ENCODE results near the gene CPLX4. TPM values are rescaled to one million over a fixed set of nuclear protein-coding genes. Genes with fewer than 3 reads are reported as not detected.
A peak's percentile ranks its signal among the peaks of the same experiment; 100 is the strongest.

Gene CPLX4
- total and polyA plus RNA-seq, 2 donors (not counting 1 experiment from before 2014, with no cell fraction given): not detected

- no peak overlapping the region for H3K4me2 ChIP-seq (ENCODE audit: extremely low read depth, insufficient read depth, low read length)
- H3K27me3 ChIP-seq (ENCODE audit: control insufficient read depth, insufficient read depth, low read length): peaks cover 80% of the 10 kb centered on the region
- H3K27ac ChIP-seq (ENCODE audit: insufficient read depth, low read length): no peak overlapping the region
- H3K36me3 ChIP-seq (ENCODE audit: control insufficient read depth, insufficient read depth, low read length): no peaks in the 10 kb centered on the region
- no peaks in the 10 kb centered on the region for H3K79me2 ChIP-seq (ENCODE audit: control insufficient read depth, insufficient read depth, low read length)
- DNase-seq (ENCODE audit: low read depth in 2 of 2): no peak
- H3K9me3 ChIP-seq (ENCODE audit: control insufficient read depth, insufficient read depth, low read depth, low read length): no peaks in the 10 kb centered on the region
- no peaks in the 10 kb centered on the region for H3K4me1 ChIP-seq (ENCODE audit: control insufficient read depth, extremely low read depth, insufficient read depth, low read length)
- no peak overlapping the region for H3K4me3 ChIP-seq (replicated peaks in 1 of 4; ENCODE audit: control extremely low read depth in 1 of 4, insufficient read depth in 1 of 4, low read depth in 3 of 4, low read length in 4 of 4)
- no peak overlapping the region for H3K9ac ChIP-seq (ENCODE audit: insufficient read depth, low read length)
- H2AFZ ChIP-seq (ENCODE audit: low read length): no peak overlapping the region
- H4K20me1 ChIP-seq (ENCODE audit: control insufficient read depth, extremely low read depth, insufficient read depth, low read length): no peaks in the 10 kb centered on the region
- TF ChIP-seq CTCF (conservative IDR thresholded peaks at IDR 0.05 in 1 of 2, IDR thresholded peaks at IDR 0.05 in 1 of 2; ENCODE audit: low read depth in 1 of 2, low read length in 2 of 2): no peak
- TF ChIP-seq EZH2 (IDR thresholded peaks at IDR 0.05; ENCODE audit: low read length, missing control alignments): no peak
Observed at GRCh38 chr18:59266459-59266858, 52.0 kb downstream of the CPLX4 start.

DNA sequence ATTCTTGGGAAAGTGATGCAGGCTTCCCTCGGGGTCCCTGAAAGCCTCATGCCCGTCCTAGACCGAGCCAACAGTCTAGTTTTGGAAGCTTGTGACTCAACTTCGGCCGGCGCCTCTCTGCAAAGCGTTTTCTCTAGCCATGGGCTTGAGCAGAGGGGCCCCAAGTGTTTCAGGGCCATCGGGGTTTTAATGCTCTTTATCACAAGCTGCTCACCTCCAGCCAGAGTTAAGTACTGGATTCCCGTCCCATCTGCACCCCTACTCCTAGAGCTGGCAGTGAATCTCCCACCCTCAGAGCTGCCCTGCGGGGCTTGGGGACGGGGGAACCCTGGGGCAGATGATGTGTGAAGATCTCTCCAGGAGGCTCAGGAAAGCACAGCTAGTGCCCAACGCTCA is 52.5 kb downstream of the CPLX4 start:
- peaks cover 76% of the 10 kb centered on the region for H3K27me3 ChIP-seq (ENCODE audit: control insufficient read depth, insufficient read depth, low read length)
- no peak overlapping the region for H3K4me2 ChIP-seq (ENCODE audit: extremely low read depth, insufficient read depth, low read length)
- H3K27ac ChIP-seq (ENCODE audit: insufficient read depth, low read length): no peak overlapping the region
- H4K20me1 ChIP-seq (ENCODE audit: control insufficient read depth, extremely low read depth, insufficient read depth, low read length): no peaks in the 10 kb centered on the region
- no peak overlapping the region for H3K9ac ChIP-seq (ENCODE audit: insufficient read depth, low read length)
- H3K4me1 ChIP-seq (ENCODE audit: control insufficient read depth, extremely low read depth, insufficient read depth, low read length): no peaks in the 10 kb centered on the region
- no peak overlapping the region for H3K4me3 ChIP-seq (replicated peaks in 1 of 4; ENCODE audit: control extremely low read depth in 1 of 4, insufficient read depth in 1 of 4, low read depth in 3 of 4, low read length in 4 of 4)
- TF ChIP-seq EZH2 (IDR thresholded peaks at IDR 0.05; ENCODE audit: low read length, missing control alignments) (no peak), CTCF (conservative IDR thresholded peaks at IDR 0.05 in 1 of 2, IDR thresholded peaks at IDR 0.05 in 1 of 2; ENCODE audit: low read depth in 1 of 2, low read length in 2 of 2) (no peak)
- H3K79me2 ChIP-seq (ENCODE audit: control insufficient read depth, insufficient read depth, low read length): no peaks in the 10 kb centered on the region
- no peak overlapping the region for H2AFZ ChIP-seq (ENCODE audit: low read length)
- no peak for DNase-seq (ENCODE audit: low read depth in 2 of 2)
- no peaks in the 10 kb centered on the region for H3K36me3 ChIP-seq (ENCODE audit: control insufficient read depth, insufficient read depth, low read length)
- no peaks in the 10 kb centered on the region for H3K9me3 ChIP-seq (ENCODE audit: control insufficient read depth, insufficient read depth, low read depth, low read length)

- H2AFZ ChIP-seq (ENCODE audit: low read length): no peak overlapping the region
- no peak for DNase-seq (ENCODE audit: low read depth in 2 of 2)
- H3K9ac ChIP-seq (ENCODE audit: insufficient read depth, low read length): no peak overlapping the region
- TF ChIP-seq EZH2 (IDR thresholded peaks at IDR 0.05; ENCODE audit: low read length, missing control alignments) (peak; percentile 86), CTCF (conservative IDR thresholded peaks at IDR 0.05 in 1 of 2, IDR thresholded peaks at IDR 0.05 in 1 of 2; ENCODE audit: low read depth in 1 of 2, low read length in 2 of 2) (no peak)
- H3K27me3 ChIP-seq (ENCODE audit: control insufficient read depth, insufficient read depth, low read length): peaks cover 70% of the 10 kb centered on the region
- H3K9me3 ChIP-seq (ENCODE audit: control insufficient read depth, insufficient read depth, low read depth, low read length): no peaks in the 10 kb centered on the region
- H3K4me2 ChIP-seq (ENCODE audit: extremely low read depth, insufficient read depth, low read length): peak overlapping the region; percentile 79
- no peaks in the 10 kb centered on the region for H3K4me1 ChIP-seq (ENCODE audit: control insufficient read depth, extremely low read depth, insufficient read depth, low read length)
- H3K36me3 ChIP-seq (ENCODE audit: control insufficient read depth, insufficient read depth, low read length): no peaks in the 10 kb centered on the region
- H3K79me2 ChIP-seq (ENCODE audit: control insufficient read depth, insufficient read depth, low read length): no peaks in the 10 kb centered on the region
- H3K27ac ChIP-seq (ENCODE audit: insufficient read depth, low read length): no peak overlapping the region
- peak overlapping the region in 1 of 4 experiments; percentile 20 for H3K4me3 ChIP-seq (replicated peaks in 1 of 4; ENCODE audit: control extremely low read depth in 1 of 4, insufficient read depth in 1 of 4, low read depth in 3 of 4, low read length in 4 of 4)
- no peaks in the 10 kb centered on the region for H4K20me1 ChIP-seq (ENCODE audit: control insufficient read depth, extremely low read depth, insufficient read depth, low read length)
Observed at GRCh38 chr18:59265246-59265973, 53.0 kb downstream of the CPLX4 start.
